Mucosa of stomach (tissue), 1 donor: ENCODE data around the gene GID8.

ENCODE experiments used
- H3K27me3 ChIP-seq: one replicate; pipeline ENCODE4 v1.7.0; 2013; ENCODE audit warnings: mild to moderate bottlenecking, low read length; ENCODE audit not compliant: control insufficient read depth, insufficient read depth
- H3K36me3 ChIP-seq: one replicate; pipeline ENCODE4 v1.7.0; 2013; ENCODE audit warnings: low read length; ENCODE audit not compliant: control insufficient read depth, insufficient read depth
- H3K4me1 ChIP-seq: one replicate; pipeline ENCODE4 v1.7.0; 2013; ENCODE audit warnings: mild to moderate bottlenecking, low read length; ENCODE audit not compliant: control insufficient read depth, insufficient read depth
- H3K4me3 ChIP-seq: one replicate; pipeline ENCODE4 v1.7.0; 2013; ENCODE audit warnings: low read length
- H3K9ac ChIP-seq: one replicate; pipeline ENCODE4 v1.7.0; 2013; ENCODE audit warnings: mild to moderate bottlenecking, low read length, moderate library complexity
- H3K9me3 ChIP-seq: one replicate; pipeline ENCODE4 v1.7.0; 2013; ENCODE audit warnings: mild to moderate bottlenecking, low read length, moderate library complexity; ENCODE audit not compliant: control insufficient read depth
- donor health status: Pancreatic carcinoma.

The GID8 gene

DNA sequence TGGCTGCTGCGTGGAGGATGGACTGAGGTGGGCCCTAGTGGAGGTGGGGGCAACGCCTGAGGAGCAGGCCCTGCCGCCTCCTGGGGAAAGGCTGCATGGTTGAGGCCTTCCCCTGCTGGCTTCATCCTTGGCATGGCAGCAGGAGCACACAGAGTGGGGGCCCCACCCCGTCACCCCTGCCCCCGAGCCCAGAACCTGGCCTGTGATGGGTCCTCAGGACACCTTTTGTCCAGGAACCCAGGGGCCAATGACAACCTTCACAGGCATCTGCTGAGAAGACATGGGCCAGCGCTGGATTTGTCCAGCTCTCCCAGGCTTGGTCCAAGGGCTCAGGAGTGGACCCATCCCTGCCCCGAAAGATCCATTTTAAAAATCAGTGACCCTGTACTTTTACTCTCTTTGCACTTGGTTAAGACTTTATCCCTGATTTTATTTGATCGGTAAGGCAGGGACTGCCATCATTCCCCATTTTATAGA, 14.0 kb downstream of the GID8 start:
- no peaks in the 10 kb centered on the region for H3K9me3 ChIP-seq
- H3K4me1 ChIP-seq, result peaks cover 46% of the 10 kb centered on the region
- H3K9ac ChIP-seq, result peak overlapping the region; percentile 60
- H3K36me3 ChIP-seq, result no peaks in the 10 kb centered on the region
- H3K4me3 ChIP-seq, result peak overlapping the region; percentile 32
- no peaks in the 10 kb centered on the region for H3K27me3 ChIP-seq

DNA sequence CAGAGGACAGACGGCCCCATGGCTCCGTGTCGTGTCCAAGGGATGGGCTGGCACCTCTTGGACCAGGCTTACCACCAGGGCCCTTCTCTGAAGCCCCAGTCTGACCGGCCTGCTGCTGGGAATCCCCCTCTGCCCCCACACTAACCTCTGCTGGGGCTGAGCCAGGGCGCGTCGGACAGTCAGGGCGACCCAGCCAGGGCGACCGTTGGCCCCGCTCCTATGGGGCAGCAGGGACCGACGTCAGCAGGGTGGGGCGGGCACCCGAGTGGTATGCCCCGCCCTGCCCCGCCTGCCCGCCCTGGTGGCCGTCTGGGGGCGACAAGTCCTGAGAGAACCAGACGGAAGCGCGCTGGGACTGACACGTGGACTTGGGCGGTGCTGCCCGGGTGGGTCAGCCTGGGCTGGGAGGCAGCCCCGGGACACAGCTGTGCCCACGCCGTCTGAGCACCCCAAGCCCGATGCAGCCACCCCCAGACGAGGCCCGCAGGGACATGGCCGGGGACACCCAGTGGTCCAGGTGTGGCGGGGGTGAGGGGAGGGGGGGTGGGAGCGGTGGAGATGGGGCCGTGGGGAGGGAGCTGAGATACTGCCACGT, 14.5 kb downstream of the GID8 start, which contains the start of gene SLC17A9:
Gene SLC17A9, plus strand, starts transcription at position 337 of the 595 bp plus-strand sequence. Its CDS starts 122 bp downstream, at position 459.
- Histone ChIP-seq H3K4me1 (peaks cover 46% of the 10 kb centered on the region), H3K9me3 (no peaks in the 10 kb centered on the region), H3K36me3 (peaks cover 2% of the 10 kb centered on the region), H3K9ac (peak within 1 kb of the TSS; percentile 82), H3K4me3 (peak within 1 kb of the TSS; percentile 32), H3K27me3 (no peaks in the 10 kb centered on the region)

DNA sequence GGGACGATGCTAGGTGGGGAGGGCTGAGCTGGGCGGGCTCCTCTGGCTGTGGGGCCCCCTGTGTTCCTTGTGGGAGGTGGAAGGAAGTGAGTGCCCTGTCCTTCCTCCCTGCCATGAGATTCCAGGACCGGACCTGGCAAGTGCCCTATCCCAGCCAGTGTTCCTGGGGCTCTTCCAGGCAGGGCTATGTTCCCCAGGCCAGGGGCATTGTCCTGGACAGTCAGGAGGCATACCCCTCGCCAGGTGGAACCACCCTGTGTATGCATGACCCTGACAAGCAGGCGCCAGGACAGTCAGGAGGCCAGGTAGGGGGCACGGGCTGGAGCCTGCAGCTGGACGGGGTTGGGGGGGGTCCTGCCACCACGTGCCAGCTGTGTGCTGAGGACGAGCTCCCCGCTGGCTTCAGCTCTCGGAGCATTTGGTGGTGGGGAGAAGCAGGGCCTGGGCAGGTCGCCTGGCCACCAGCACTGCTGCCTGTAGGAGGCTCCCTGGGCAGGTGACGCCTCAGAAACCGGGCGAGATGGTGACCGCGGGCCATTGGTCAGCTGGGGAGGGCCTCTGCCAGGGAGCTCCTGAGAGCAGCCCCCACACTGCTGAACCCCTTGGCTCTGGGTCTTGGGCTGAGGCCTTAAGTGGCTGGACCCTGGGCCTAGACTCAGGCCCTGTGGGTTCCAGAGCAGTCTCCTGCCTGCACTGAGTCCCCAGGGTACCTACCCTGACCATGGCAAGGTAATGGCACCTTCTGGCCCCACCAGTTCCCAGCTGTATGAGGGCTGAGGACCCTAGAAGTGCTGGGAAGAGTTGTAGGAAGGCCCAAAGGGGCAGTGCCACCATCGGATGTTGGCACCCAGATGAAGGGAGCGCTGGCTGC, 15.3 kb downstream of the GID8 start:
- peaks cover 46% of the 10 kb centered on the region for H3K4me1 ChIP-seq
- H3K9ac ChIP-seq, result peak overlapping the region; percentile 82
- no peaks in the 10 kb centered on the region for H3K27me3 ChIP-seq
- H3K9me3 ChIP-seq, result no peaks in the 10 kb centered on the region
- peaks cover 8% of the 10 kb centered on the region for H3K36me3 ChIP-seq
- peak overlapping the region; percentile 26 for H3K4me3 ChIP-seq

DNA sequence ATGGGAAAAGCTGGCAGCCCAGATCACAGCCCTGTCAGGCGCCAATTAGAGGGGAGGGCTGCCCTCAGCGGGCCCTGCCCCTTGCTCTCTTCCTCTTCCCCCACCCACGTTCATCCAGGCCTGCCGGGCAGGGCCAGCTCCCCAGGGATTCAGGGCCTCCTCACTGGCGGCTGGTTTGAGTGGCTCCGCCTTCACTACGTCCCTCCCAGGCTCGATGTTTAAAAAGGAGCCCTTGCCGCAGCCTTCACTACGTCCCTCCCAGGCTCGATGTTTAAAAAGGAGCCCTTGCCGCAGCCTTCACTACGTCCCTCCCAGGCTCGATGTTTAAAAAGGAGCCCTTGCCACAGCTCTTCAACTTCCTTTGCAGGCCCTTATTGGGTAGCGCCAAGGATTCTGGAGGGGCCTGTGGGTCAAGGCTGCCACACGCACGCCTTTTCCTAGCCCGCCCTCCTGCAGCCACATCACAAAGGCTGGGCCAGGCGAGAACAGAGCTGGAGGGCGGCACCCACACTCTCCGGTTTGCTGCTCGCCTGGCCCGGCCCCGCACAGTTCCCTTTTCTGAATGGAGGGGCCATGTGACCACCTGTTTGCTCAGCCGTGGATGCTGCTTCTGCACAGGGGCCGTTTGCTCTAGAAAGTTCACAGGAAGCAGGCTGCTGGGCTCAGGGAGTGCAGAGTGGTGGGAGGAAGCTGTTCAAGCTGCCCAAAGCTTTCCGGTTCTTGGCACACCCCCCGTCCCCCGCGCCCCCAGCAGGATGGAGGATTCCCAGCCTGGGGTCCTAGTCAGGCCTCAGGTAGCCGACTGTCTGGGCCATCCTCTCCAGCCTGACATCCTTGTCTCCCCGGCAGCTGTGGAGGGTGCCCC, 16.1 kb downstream of the GID8 start:
- H3K36me3 ChIP-seq, result peaks cover 8% of the 10 kb centered on the region
- H3K27me3 ChIP-seq, result no peaks in the 10 kb centered on the region
- H3K4me1 ChIP-seq, result peaks cover 46% of the 10 kb centered on the region
- peak overlapping the region; percentile 26 for H3K4me3 ChIP-seq
- no peaks in the 10 kb centered on the region for H3K9me3 ChIP-seq
- H3K9ac ChIP-seq, result peak overlapping the region; percentile 82

DNA sequence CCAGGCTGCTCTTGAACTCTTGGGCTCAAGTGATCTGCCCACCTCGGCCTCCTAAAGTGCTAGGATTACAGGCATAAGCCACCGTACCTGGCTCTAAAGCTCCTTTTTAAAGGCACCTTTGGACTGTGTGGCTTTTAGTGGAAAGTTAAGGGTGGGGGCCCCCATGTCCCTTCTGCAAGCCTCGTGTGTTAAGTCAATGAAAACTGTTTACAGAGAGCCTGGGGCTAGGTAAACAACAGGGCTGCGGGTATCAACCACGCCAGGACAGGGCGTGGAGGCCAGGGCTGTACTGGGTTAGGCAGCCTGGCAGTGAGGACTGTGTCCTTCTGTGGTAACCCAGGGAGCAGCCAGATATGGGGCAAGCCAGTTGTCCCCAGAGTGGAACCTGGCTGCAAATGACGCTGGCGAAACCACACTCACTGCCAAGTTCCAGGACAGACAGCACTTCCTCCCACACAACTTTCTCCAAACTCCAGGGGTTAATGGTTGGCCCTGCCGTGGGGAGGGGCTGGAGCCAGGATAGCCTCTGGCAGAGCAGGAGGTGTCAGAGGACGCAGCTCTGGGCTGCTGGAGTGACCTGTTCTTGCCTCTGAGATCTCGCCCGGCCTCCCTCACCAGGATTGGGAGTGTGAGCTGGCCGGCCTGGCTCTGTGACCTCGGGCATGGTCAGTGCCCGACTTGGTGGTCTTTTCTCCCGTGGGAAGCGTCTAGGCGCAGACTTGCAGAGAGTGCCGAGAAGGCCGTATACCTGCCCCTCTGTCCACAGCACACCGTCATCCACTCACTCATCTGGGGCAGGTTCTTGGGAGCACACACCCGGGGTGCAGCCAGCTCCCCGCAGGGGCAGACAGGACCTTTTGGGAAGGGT, 17.8 kb downstream of the GID8 start:
- Histone ChIP-seq H3K36me3 (peaks cover 8% of the 10 kb centered on the region), H3K4me3 (no peak overlapping the region), H3K9ac (peak overlapping the region; percentile 38), H3K4me1 (peaks cover 46% of the 10 kb centered on the region), H3K27me3 (no peaks in the 10 kb centered on the region), H3K9me3 (no peaks in the 10 kb centered on the region)

DNA sequence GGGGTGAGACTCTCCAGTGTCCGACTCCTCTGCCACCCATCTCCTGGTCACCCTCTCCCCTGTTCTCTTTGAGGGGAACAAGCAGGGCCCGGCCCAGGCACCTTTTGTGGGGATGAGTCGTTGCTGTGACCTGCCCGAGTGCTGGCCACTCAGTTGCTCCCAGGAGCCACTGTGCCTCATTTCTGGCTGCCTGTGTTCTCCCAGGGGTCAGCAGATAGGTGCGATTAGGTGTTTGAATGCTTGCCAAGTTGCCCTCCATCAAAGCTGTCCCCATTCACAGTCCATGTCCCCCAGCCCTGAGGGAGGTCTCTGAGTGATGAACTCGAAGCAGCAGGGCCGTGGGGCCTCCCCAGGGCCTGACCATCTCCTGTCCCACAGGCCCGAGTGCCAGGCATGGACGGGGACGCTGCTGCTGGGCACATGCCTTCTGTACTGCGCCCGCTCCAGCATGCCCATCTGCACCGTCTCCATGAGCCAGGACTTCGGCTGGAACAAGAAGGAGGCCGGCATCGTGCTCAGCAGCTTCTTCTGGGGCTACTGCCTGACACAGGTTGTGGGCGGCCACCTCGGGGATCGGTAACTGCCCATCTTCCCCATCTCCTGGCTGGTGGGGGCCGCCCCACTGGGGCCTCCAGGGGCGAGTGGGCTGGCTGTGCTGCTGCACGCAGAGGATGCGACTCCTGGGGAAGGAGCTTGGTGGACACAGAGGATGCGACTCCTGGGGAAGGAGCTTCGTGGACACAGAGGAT, 18.6 kb downstream of the GID8 start:
- H3K36me3 ChIP-seq, result peaks cover 8% of the 10 kb centered on the region
- peaks cover 46% of the 10 kb centered on the region for H3K4me1 ChIP-seq
- H3K4me3 ChIP-seq, result no peak overlapping the region
- peak overlapping the region; percentile 38 for H3K9ac ChIP-seq
- H3K9me3 ChIP-seq, result no peaks in the 10 kb centered on the region
- no peaks in the 10 kb centered on the region for H3K27me3 ChIP-seq

DNA sequence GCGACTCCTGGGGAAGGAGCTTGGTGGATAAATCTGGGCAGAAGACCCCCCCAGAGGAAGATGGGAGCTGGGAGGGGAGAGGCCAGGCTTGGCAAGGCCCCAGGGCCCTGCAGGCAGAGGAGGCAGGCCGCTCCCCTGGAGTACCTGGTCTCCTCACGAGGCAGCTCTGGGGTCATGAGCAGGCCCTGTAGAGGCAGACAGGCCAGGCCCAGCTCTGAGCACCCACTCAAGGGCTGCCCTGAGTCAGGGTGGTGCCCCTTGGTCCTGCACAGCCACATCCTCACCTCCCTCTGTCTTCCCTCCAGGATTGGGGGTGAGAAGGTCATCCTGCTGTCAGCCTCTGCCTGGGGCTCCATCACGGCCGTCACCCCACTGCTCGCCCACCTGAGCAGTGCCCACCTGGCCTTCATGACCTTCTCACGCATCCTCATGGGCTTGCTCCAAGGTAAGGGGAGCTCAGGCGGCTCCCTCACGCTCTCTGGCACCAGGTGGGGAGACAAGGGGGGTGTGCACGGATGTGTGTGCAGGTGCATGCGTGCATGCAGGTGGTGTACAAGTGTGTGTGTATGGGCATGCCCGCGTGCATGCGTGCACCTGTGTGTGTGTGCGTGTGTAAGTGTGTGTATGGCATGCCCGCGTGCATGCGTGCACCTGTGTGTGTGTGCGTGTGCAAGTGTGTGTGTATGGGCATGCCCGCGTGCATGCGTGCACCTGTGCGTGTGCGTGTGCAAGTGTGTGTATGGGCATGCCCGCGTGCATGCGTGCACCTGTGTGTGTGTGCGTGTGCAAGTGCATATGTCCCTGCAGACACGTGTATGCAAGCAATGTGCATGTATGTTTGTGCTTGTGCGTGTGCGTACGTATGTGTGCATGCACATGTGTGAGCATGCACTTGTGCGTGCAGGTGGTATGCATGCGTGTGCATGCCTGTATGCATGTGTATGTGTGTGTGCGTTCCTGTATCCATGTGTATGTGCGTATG, 19.5 kb downstream of the GID8 start:
- peaks cover 8% of the 10 kb centered on the region for H3K36me3 ChIP-seq
- H3K4me3 ChIP-seq, result no peak overlapping the region
- H3K4me1 ChIP-seq, result peaks cover 39% of the 10 kb centered on the region
- no peaks in the 10 kb centered on the region for H3K27me3 ChIP-seq
- H3K9me3 ChIP-seq, result no peaks in the 10 kb centered on the region
- H3K9ac ChIP-seq, result no peak overlapping the region

DNA sequence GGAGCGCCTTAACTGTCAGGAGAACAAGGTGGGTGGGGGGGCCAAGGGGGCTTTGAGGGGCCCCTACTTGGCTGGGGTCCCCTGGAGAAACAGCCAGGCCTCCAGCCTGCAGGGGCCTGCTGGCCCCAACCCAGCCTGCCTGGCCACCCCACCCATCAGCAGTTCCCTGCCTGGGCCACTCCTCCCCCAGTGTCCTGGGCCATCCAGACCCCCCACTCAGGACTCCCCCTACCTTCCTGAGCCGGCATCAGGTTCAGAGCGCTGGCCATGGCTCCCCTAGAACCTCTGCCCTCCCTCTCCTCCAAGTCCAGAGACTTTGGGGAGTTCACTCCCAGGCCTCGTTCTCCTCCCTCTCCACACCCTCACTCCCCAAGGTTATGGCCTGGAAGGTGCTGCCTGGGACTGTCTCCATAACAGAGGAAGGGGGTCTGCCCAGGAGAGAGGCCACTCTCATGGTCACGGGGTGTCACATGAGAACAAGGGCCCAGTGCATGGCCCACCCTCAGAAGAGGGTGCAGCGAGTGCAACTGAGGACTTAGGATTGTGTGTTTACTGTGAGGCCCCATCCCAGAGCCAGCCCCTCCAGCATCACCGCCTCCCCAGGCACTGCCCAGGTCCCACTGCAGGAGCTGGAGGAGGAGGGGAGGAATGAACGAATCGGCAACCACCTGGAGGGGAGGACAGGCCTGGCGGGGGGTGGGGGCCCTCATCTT, 20.6 kb downstream of the GID8 start:
- Histone ChIP-seq H3K9ac (no peak overlapping the region), H3K27me3 (no peaks in the 10 kb centered on the region), H3K4me3 (no peak overlapping the region), H3K9me3 (no peaks in the 10 kb centered on the region), H3K36me3 (peaks cover 8% of the 10 kb centered on the region), H3K4me1 (peaks cover 32% of the 10 kb centered on the region)

DNA sequence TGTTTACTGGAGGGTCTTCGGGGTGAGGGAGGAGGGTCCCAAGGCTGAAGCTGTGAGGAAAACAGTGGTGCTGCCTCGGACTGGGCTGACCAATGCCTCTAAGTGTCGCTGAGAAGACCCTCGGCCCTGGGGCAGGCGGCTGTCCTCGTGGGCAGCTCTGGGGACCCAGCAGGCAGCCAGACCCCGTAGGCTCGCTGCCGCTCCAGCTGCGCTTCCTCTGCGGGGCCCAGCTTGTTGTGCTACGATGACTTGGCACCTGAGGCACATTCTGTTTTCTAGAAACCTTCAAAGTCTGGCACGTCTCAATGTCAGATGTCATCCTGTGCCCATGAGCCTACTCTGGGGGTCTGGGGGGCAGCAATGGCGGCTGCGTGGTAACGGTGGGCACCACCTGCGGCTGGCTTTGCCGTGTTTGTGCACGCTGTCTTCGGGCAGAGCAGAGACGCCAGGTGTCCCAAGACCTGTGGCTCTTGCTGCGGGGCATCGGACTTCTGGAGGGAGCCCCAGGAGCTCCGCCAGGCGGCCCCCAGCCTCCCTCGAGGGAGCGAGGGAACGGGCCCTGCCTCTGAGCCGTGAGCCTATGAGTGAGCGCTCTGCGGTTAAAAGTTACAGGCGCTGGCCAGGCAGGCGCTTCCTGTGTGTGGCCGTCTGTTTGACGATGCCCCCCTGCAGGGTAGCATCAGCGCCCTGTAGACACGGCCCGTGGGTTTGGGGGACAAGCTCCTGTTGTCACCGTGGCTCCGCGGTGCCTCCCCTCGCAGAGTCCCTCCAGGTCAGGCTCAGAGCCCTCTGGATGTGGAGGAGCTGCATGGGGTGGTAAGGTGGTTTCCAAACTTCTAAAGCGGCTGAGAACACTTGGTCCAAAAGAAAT, 21.4 kb downstream of the GID8 start:
- Histone ChIP-seq H3K27me3 (no peaks in the 10 kb centered on the region), H3K36me3 (peaks cover 8% of the 10 kb centered on the region), H3K4me3 (no peak overlapping the region), H3K9ac (no peak overlapping the region), H3K4me1 (peaks cover 25% of the 10 kb centered on the region), H3K9me3 (no peaks in the 10 kb centered on the region)
